Osteocyte (in vitro differentiated cells): ENCODE data around the gene SOCS7. TPM values are rescaled to one million over a fixed set of nuclear protein-coding genes. Genes with fewer than 3 reads are reported as not detected.
A peak's percentile ranks its signal among the peaks of the same experiment; 100 is the strongest.

Source experiments
- DNase-seq: peaks from one replicate; pipeline ENCODE4 v3.0.0; 2021; ENCODE audit warnings: mixed read lengths; ENCODE audit not compliant: unreplicated experiment; ENCODE audit errors: extremely low spot score
- H3K27ac Mint-ChIP-seq: one replicate; pipeline ENCODE4 v1.8.0; 2021; ENCODE audit warnings: mild to moderate bottlenecking, mixed read lengths; ENCODE audit not compliant: unreplicated experiment
- H3K27me3 Mint-ChIP-seq: one replicate; pipeline ENCODE4 v1.8.0; 2021; ENCODE audit warnings: mixed read lengths; ENCODE audit not compliant: unreplicated experiment
- H3K36me3 Mint-ChIP-seq: one replicate; pipeline ENCODE4 v1.8.0; 2021; ENCODE audit warnings: mixed read lengths; ENCODE audit not compliant: unreplicated experiment
- H3K4me1 Mint-ChIP-seq: one replicate; pipeline ENCODE4 v1.8.0; 2021; ENCODE audit warnings: mixed read lengths; ENCODE audit not compliant: unreplicated experiment
- H3K4me3 Mint-ChIP-seq: one replicate; pipeline ENCODE4 v1.8.0; 2021; ENCODE audit warnings: mild to moderate bottlenecking, moderate library complexity, mixed read lengths; ENCODE audit not compliant: unreplicated experiment
- H3K9me3 Mint-ChIP-seq: one replicate; pipeline ENCODE4 v1.8.0; 2021; ENCODE audit warnings: mixed read lengths; ENCODE audit not compliant: unreplicated experiment
- total RNA-seq: library from RNA; stranded (reverse); gene quantifications from 2 replicates; pipeline ENCODE4 v1.2.1, GENCODE V29; 2021
- TF ChIP-seq, protein P1 (sequence below): fragments of 200-600 bp; sonication (generic); IDR thresholded peaks from 2 replicates; pipeline ENCODE4 v1.5.0; 2021; ENCODE audit warnings: antibody characterized with exemption, mild to moderate bottlenecking, moderate library complexity

Gene SOCS7
- total RNA-seq, 1 donor from 2014 or later = 19.1 TPM

DNA sequence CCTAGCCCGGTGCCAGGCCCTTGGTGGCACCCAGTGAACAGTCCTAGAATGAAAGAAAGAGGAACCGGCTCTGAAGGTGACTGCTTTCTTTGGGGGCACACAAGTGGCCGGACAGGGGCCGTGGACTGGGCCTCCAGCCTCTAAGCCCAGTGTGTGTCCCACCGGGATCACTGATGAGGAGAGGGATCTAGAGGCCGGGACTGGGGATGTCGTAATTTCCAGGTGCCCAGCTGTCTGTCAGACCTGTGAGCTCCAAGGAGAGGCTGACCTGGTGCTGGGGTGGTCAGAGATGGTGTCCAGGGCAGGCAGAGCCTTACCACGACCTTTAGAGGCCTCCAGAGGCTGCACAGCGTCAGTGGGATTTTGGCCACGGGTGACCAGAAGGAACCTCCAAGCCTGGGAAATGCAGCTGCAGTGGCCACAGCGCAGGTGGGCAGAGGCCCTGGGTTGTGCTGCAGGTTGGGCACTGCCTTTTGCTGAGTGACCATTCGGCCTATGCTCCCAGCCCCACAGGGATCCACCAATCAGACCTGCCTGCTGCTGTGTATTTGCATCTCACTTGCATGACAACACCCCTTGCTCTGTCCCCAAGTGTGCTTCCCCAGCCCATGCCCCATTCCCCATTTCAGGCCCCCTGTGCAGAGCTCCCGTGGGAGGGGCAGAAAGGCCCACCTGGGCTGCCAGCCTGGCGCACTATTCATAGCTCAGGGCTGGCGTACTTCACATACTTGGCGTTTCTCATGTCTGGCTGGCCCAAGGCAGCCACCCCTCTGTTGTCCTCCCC, 89.2 kb downstream of the SOCS7 start:
- TF ChIP-seq, protein P1, sequence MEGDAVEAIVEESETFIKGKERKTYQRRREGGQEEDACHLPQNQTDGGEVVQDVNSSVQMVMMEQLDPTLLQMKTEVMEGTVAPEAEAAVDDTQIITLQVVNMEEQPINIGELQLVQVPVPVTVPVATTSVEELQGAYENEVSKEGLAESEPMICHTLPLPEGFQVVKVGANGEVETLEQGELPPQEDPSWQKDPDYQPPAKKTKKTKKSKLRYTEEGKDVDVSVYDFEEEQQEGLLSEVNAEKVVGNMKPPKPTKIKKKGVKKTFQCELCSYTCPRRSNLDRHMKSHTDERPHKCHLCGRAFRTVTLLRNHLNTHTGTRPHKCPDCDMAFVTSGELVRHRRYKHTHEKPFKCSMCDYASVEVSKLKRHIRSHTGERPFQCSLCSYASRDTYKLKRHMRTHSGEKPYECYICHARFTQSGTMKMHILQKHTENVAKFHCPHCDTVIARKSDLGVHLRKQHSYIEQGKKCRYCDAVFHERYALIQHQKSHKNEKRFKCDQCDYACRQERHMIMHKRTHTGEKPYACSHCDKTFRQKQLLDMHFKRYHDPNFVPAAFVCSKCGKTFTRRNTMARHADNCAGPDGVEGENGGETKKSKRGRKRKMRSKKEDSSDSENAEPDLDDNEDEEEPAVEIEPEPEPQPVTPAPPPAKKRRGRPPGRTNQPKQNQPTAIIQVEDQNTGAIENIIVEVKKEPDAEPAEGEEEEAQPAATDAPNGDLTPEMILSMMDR = no peak
- peak overlapping the region; percentile 18 for H3K27ac Mint-ChIP-seq
- no peak for DNase-seq
- H3K9me3 Mint-ChIP-seq = no peaks in the 10 kb centered on the region
- H3K4me1 Mint-ChIP-seq = peaks cover 48% of the 10 kb centered on the region
- H3K4me3 Mint-ChIP-seq = no peak overlapping the region
- peaks cover 3% of the 10 kb centered on the region for H3K36me3 Mint-ChIP-seq
- no peaks in the 10 kb centered on the region for H3K27me3 Mint-ChIP-seq

- no peaks in the 10 kb centered on the region for H3K9me3 Mint-ChIP-seq
- DNase-seq = no peak
- no peak overlapping the region for H3K4me3 Mint-ChIP-seq
- H3K27me3 Mint-ChIP-seq = no peaks in the 10 kb centered on the region
- H3K36me3 Mint-ChIP-seq = peaks cover 3% of the 10 kb centered on the region
- peaks cover 47% of the 10 kb centered on the region for H3K4me1 Mint-ChIP-seq
- peak overlapping the region; percentile 61 for H3K27ac Mint-ChIP-seq
- TF ChIP-seq, protein P1 = no peak
Observed at GRCh38 chr17:38441429-38442061, 89.9 kb downstream of the SOCS7 start.

DNA sequence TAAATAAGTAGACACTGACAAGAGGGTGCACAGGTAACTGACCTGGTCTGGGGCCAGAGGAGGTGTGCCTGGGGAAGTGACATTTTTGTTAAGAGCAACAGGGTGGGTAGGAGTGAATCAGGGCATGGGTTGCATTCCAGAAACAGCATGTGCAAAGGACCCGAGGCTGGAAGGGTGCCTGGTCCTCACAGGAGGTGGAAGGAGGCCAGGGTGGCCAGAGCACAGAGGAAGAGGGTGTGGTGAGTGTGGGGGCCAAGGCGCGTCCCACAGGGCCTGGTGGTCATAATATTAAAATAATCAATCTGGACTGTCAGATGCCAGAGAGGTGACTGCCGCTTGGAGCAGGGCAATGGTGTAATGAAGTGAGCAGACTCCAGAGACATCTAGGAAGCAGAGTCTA, 90.9 kb downstream of the SOCS7 start:
- H3K4me3 Mint-ChIP-seq = no peak overlapping the region

GRCh38 chr17:38443356-38444031, 91.8 kb downstream of the SOCS7 start:
- no peak for DNase-seq
- Mint-ChIP-seq H3K27me3 (no peaks in the 10 kb centered on the region), H3K4me3 (no peak overlapping the region), H3K4me1 (peaks cover 58% of the 10 kb centered on the region), H3K9me3 (no peaks in the 10 kb centered on the region), H3K27ac (no peak overlapping the region), H3K36me3 (no peaks in the 10 kb centered on the region)
- TF ChIP-seq, protein P1 = no peak

More for the DNA sequence above, 90.9 kb downstream of the SOCS7 start:
- Mint-ChIP-seq H3K27ac (peak overlapping the region; percentile 61), H3K4me1 (peaks cover 48% of the 10 kb centered on the region), H3K36me3 (no peaks in the 10 kb centered on the region), H3K27me3 (no peaks in the 10 kb centered on the region), H3K9me3 (no peaks in the 10 kb centered on the region)
- TF ChIP-seq, protein P1 = no peak
- no peak for DNase-seq

- Mint-ChIP-seq H3K27me3 (no peaks in the 10 kb centered on the region), H3K4me1 (peaks cover 63% of the 10 kb centered on the region), H3K36me3 (no peaks in the 10 kb centered on the region), H3K4me3 (peak overlapping the region; percentile 14), H3K27ac (peak overlapping the region; percentile 23), H3K9me3 (no peaks in the 10 kb centered on the region)
- TF ChIP-seq, protein P1 = peak; percentile 94
- DNase-seq = no peak
Observed at GRCh38 chr17:38444151-38444550, 92.5 kb downstream of the SOCS7 start.
